DOHH2 (cell line): ENCODE measurements around the gene CDC40.
"Not testable (repeated sequence)": the region's sequence is repeated elsewhere in the genome, so short reads cannot be mapped to it uniquely, and the experiment has no call there.

Source experiments
- EZH2phosphoT487 ChIP-seq: fragments of 200-600 bp; sonication (generic); IDR thresholded peaks from 2 replicates; pipeline ENCODE4 v1.6.1; 2017; ENCODE audit warnings: borderline replicate concordance, mild to moderate bottlenecking, antibody characterized with exemption, low read length, moderate library complexity, mixed read lengths
- TF ChIP-seq, protein P1 (sequence below): fragments of 200-600 bp; sonication (generic); IDR thresholded peaks from one replicate; pipeline ENCODE4 v1.5.1; 2014; ENCODE audit warnings: antibody characterized with exemption, mild to moderate bottlenecking, low read depth, low read length; ENCODE audit not compliant: poor library complexity, severe bottlenecking

DNA sequence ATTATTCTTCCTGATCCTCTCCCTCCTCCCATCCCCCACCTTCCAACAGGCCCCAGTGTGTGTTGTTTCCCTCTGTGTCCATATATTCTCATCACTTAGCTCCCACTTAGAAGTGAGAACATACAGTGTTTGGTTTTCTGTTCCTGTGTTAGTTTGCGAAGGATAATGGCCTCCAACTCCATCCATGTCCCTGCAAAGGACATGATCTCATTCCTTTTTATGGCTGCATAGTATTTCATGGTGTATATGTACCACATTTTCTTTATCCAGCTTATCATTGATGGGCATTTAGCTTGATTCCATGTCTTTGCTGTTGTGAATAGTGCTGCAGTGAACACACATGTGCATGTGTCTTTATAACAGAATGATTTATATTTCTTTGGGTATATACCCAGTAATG lies 55.8 kb downstream of the CDC40 start:
- TF ChIP-seq, protein P1, sequence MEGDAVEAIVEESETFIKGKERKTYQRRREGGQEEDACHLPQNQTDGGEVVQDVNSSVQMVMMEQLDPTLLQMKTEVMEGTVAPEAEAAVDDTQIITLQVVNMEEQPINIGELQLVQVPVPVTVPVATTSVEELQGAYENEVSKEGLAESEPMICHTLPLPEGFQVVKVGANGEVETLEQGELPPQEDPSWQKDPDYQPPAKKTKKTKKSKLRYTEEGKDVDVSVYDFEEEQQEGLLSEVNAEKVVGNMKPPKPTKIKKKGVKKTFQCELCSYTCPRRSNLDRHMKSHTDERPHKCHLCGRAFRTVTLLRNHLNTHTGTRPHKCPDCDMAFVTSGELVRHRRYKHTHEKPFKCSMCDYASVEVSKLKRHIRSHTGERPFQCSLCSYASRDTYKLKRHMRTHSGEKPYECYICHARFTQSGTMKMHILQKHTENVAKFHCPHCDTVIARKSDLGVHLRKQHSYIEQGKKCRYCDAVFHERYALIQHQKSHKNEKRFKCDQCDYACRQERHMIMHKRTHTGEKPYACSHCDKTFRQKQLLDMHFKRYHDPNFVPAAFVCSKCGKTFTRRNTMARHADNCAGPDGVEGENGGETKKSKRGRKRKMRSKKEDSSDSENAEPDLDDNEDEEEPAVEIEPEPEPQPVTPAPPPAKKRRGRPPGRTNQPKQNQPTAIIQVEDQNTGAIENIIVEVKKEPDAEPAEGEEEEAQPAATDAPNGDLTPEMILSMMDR = not testable (repeated sequence)
- not testable (repeated sequence) for TF ChIP-seq EZH2phosphoT487
